GM12878 (cell line): Measurements from ENCODE around the gene DTL.

Experiments
- CTCF ChIP-seq, 3 experiments: IDR thresholded peaks in 2 of 3; conservative IDR thresholded peaks in 1 of 3; 2 replicates each; pipeline ENCODE4 v1.5.1; 2011; ENCODE audit warnings: low read depth in 3 of 3, low read length in 3 of 3, mild to moderate bottlenecking in 3 of 3, control low read depth in 2 of 3, moderate library complexity in 2 of 3, inconsistent platforms in 1 of 3, mixed read lengths in 1 of 3; ENCODE audit not compliant: control insufficient read depth in 2 of 3, insufficient read depth in 1 of 3; ENCODE audit errors: extremely low read depth in 1 of 3
- E2F4 ChIP-seq: IDR thresholded peaks from 2 replicates; pipeline ENCODE4 v1.6.1; 2012; ENCODE audit warnings: low read depth, low read length, improper control_type of control experiment
- GATAD2B ChIP-seq: fragments of 450-650 bp; conservative IDR thresholded peaks from 2 replicates; pipeline ENCODE4 v1.6.1; 2017; ENCODE audit warnings: low read depth, mild to moderate bottlenecking, moderate library complexity
- POLR2A ChIP-seq: IDR thresholded peaks from 2 replicates; pipeline ENCODE4 v1.6.1; 2011; ENCODE audit warnings: low read depth, mild to moderate bottlenecking, low read length
- SIX5 ChIP-seq: IDR thresholded peaks from 2 replicates; pipeline ENCODE4 v1.6.1; 2011; ENCODE audit warnings: mild to moderate bottlenecking, low read depth, low read length, moderate library complexity; ENCODE audit not compliant: severe bottlenecking

- TF ChIP-seq POLR2A (no peak), CTCF (IDR thresholded peaks at IDR 0.05 in 2 of 3, conservative IDR thresholded peaks at IDR 0.05 in 1 of 3; ENCODE audit: control insufficient read depth in 2 of 3, extremely low read depth in 1 of 3, insufficient read depth in 1 of 3, low read depth in 3 of 3, low read length in 3 of 3) (no peak), GATAD2B (no peak), SIX5 (no peak), E2F4 (no peak)
These were observed 26.0 kb upstream of the DTL start for GRCh38 chr1:212009561-212009960.
